Embryonic facial prominence (tissue), 1 donor: ENCODE results near the gene ATP8A1.
A peak's percentile ranks its signal among the peaks of the same experiment; 100 is the strongest.
"Not testable (repeated sequence)": the region's sequence is repeated elsewhere in the genome, so short reads cannot be mapped to it uniquely, and the experiment has no call there.

ENCODE experiments used
- DNase-seq: peaks from one replicate; pipeline ENCODE4 v3.0.0-alpha.2; 2016; ENCODE audit errors: extremely low spot score

ATP8A1 gene

DNA sequence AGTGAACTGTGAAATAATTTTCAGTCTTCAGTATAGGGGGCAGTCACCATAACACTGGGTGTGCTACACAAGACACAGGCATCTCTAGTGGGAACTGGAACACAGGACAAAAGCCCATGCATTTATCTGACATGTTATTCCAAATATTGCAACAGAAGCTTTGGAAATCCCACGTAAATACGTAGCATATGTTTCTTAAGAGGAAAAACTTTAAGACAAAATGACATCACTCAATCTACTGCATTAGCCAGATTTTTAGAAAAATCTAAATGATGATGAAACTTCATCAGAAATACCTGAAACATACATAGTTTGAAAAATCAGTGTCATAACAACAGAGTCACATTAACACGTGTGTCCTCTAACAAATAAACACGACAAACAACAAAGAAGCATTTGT, 245.1 kb downstream of the ATP8A1 start:
- no peak for DNase-seq

DNA sequence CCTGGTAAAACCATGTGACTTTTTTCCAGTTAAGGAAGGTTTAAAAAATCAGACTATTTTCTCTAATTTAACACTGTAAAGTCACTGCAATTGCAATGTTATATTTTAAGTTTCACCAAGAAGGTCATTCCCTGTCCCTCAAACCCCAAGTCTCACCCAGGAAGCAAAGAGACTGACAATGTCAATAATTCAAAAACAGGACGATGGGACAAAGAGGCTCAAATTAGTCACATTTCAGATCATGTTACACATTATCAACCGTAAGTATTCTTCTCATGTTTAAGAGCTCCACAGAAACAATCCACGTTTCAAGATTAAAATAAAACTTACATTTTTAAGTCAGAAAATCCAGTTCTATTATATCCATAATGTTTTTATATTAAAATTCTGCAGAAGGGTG, 246.5 kb downstream of the ATP8A1 start:
- DNase-seq, result no peak

GRCh38 chr4:42404001-42404400, 252.9 kb downstream of the ATP8A1 start:
- no peak for DNase-seq

DNA sequence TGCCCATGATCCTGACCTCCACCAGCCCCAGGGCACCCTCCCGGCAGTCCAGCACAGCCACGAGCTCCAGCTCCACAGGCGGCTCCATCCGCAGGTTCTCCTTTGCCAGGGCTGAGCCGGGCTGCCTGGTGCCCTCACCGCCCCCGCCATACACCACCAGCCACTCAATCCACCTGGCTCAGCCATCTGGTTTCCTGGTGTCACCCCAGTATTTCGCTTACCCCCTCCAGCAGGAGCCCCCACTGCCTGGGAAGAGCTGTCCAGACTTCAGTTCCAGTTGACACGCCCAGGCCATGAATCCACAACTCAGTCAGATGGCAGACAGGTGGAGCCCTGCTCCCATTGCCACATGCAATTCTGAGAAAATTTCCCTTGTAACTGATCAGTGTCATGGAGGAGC, 255.7 kb downstream of the ATP8A1 start:
- no peak for DNase-seq

- DNase-seq, result no peak
Observed at GRCh38 chr4:42399393-42399792, 257.5 kb downstream of the ATP8A1 start.

DNA sequence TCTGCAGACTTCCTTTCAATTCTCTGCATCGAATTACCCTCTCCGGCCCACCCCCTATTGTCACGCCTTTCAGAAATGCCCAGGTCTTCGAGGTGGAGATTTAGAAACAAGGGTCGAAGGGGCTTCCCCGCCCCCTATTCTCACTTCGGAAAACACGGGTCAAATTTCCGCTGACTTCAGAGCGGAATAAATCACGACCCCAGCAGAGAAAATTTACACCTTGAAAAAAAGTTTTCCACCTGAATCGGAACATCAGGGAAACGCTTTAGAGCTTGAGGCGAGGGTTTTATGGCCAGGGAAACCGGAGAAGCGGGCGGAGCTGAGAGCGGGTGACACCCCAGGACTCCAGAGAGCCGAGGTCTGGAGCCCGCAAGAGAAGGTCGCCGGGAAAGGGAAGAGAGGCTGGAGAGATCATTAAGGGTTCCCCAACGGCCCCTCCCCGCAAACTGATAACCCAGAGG, 258.0 kb downstream of the ATP8A1 start:
- DNase-seq, result no peak

DNA sequence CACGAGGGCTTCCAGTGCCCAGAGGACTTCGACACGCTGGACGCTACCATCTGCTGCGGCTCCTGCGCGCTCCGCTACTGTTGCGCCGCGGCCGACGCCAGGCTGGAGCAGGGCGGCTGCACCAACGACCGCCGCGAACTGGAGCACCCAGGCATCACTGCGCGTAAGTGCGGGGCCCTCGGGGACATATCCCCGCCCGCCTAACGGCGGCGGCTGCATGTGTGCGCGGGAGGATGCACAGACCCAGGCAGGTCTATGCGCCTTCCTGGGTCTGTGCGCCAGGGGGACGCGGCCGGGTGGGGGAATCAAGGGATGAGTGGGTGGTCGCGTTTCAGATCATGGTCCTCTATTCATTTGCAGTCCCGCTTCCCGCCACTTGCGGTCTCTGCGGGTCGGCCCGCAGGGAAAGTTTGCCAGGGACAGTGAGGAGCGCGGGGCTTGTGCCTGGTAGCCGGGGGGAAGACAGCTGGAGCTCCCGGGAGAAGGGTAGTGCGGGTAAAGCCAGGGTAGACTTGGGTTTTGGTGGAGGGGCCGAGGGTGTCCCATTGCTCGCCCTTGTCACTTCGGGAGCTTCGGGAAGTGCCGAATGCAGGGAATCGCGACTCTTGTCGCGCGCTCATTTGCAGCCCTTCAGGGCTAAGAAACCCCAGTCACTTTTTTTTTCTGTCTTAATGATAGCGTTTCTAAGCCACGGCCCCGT, 258.6 kb downstream of the ATP8A1 start:
- no peak for DNase-seq

GRCh38 chr4:42397635-42398170, 259.2 kb downstream of the ATP8A1 start:
- no peak for DNase-seq

DNA sequence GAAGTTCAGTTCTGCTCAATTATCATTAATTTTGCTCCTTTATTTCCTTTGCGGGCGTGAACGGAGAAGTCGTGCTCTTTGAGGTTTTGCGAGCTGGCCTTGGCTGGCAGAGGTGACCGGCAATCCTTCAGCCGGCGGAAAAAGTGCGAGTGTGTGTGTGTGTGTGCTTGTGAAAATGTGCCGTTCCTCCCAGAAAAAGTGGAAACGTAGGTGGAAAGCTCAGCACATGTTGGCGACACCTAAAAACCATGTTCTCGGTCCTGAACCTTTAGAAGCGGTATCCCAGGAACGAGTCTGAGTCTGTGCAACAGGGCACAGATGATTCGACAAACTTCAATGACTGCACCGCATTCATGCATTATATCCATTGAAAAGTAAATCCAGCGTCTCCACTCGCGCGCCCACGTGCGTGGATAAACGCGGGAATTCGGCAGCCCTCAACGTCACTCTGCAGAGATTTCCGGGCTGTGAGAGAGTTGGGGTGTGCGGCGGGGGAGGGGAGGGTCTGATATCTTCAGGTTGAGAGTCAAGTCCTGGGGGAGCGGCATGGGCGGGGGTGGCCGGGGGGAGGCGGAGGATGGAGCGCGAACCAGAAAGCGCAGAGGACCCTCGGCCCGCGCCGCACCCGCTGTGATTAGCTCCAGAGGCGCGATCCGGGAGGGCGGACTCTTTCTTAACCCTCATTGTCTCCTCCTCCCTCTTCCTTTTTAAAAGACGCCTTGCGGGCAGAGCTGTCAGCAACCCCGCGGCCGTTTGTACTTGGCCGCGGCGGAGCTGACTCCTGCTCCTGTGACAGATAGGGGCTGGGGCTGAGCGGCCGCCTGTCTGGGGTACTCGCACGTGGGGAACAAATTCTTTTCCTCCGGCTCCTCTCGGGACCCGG, 259.9 kb downstream of the ATP8A1 start, which contains the start of gene SHISA3:
Gene SHISA3, plus strand, starts transcription at position 737 of the 883 bp plus-strand sequence. CDS start 569 bp downstream, outside the sequence.
- DNase-seq, result no peak

DNA sequence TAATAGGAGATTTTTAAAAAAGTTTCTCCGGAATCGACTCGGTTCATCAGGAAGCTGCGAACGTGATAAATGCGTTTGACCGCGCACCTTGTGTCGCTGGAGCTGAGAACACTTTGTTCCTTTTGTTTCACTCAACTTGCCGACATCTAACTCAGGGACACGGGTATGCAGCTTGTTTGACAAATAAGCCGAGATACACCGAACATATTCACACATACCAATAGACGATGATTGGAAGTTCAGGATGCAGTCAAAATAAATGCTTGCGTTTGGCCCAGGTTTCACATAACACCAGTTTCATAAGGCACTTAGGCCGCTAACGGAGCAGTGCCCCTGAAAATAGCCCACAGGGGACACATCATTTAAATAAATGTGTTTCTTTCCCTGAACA, 260.5 kb downstream of the ATP8A1 start:
- no peak for DNase-seq

GRCh38 chr4:42395595-42395994, 261.3 kb downstream of the ATP8A1 start:
- no peak for DNase-seq

GRCh38 chr4:42392436-42392835, 264.5 kb downstream of the ATP8A1 start:
- no peak for DNase-seq

GRCh38 chr4:42391981-42392380, 264.9 kb downstream of the ATP8A1 start:
- no peak for DNase-seq

- DNase-seq, result no peak
Observed at GRCh38 chr4:42391355-42391664, 265.6 kb downstream of the ATP8A1 start.

DNA sequence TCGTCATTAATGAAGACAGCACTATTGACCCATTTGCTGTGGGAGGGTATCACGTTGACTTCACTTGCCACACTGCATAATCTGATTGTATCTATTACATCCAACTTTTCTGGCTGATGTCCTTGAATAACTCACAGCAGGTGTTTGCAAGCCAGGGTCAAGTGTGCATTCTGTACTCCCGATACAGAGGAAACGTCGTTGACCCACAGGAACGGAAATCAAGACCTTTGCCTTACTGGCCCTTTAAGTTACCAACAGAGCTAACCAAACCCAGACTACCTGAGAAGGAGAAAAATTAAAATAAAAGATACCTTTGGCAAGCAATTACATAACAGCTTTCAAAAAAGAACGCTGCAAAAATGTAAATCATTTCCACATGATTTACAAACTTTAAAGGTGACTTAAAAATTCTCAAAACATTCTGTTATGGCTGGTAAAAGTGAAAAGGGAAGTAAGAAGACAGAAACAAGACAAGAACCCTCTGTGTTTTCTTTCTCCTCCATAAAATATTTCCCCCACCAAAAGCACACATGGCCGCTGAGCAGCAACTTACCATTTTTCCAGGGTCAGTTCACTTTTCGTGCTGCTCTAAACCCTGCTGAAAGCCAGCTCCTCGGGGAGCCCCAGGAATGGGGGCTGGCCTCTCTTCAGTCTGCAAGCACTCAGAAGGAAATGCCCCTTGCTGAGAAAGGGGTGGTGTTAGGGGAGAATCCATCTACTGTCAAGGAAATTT, 266.1 kb downstream of the ATP8A1 start:
- DNase-seq, result no peak

DNA sequence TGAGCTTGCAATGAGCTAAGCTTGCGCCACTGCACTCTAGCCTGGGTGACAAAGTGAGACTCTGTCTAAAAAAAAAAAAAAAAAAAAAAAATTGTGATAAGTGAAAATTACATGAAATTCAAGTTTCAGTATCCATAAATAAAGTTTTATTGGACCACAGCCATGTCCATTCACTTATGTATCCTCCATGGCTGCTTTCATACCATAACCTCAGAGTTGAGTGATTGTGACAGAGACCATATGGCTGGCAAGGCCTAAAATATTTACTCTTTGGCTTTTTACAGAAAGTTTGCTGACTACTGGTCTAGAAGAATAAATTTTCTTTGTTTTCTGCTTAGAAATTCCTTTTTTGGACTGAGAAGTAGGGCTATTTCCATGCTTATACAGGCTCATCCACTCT, 271.4 kb downstream of the ATP8A1 start:
- DNase-seq, result no peak

- no peak for DNase-seq
Observed at GRCh38 chr4:42381666-42382065, 275.2 kb downstream of the ATP8A1 start.

- DNase-seq, result no peak
Observed at GRCh38 chr4:42377497-42377896, 279.4 kb downstream of the ATP8A1 start.

- not testable (repeated sequence) for DNase-seq
Observed at GRCh38 chr4:42372303-42372702, 284.6 kb downstream of the ATP8A1 start.

DNA sequence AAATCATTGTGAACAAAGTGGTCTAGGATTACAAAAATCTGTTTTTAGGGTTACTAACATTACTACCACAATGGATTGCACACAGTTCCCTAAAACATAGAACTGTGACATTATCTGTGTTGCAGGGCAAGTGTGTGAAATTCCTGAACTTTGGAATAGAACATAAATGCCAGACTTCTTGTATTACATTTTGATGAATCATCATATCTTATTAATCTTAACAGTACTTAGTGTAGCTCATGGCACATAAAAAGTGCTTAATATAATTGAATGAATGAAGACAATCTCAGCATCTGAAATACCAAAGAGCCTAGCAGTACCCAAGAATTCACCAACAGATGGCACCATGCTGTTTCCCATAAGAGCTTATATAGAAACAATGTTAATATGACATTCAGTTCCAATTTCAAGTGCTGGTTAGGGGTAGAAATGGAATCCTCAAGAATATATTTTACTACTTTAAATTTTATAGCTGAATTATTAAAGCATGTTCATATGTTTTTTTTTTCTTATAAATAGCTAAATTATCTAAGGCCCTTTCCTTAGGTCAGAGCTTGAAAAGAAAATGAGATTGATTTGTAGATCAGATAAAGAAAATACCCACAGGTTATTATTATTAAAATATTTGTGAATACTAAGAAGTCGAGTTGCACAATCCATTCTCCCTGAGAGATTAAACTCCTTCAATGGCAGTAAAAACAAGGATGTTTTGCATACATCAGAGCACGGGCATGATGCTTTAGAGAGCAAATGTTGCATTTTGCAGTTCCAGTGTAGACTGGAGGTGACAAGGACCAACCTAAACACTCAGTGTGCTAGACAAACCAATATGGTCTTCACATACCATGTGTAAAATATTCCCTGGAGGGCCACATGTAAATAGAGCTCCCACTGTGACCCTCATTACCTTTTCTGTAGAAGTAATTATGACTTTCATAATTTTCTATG, 285.3 kb downstream of the ATP8A1 start:
- DNase-seq, result peak; percentile 59

DNA sequence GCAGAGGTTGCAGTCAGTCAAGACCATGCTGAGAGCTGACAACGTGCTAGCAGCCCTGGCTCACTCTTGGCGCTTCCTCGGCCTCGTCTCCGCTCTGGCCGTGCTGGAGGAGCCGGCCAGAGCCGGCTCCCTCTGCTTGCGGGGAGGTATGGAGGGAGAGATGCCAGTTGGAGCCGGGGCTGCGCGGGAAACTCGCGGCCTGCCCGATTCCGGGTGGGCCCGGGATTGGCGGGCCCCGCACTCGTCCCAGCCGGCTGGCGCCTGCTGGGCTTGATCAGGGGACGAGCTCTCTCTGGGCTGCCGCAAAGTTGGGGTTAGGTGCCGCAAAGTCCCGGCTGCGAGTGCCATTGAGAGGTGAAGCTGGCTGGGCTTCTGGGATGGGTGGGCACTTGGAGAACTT, 287.4 kb downstream of the ATP8A1 start:
- no peak for DNase-seq
